MV-4-11 (cell line): ENCODE data around the gene RAE1.

Source experiments
- DNase-seq: peaks from one replicate; lab custom pipeline; 2025; lab: John Stamatoyannopoulos, UW

Gene RAE1

DNA sequence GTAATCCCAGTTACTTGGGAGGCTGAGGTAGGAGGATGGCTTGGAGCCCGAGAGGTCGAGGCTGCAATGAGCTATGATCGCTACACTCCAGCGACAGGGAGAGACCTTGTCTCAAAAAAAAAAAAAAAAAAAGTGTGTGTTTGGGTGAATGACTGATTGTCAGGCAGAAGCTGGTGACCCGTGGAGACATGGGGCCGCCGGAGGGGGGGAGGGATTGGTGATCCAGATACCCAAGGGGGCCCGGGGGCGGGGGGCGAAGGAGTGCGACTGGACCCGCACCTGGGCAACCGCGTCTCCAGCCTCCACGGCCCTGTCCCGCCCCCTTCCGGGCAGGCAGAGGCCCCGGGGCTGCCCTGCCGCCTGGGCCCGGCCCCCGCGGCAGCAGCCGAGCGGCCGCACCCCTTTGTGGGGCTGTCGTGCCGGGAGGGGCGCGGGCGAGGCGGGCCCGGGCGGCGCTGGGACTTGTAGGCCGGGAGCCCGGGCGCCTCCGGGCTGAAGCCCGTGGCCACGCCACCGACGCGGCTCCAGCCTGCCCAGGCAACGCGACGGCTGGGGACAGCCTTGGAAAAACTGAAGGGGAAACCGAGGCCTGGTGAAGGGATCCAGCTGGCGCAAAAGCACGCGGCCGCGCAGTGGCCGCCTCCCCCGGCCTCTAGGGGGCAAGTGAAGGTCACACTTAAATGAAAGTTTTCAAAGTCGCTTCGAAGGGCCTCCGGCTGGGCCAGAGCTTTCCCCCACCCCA lies 38.1 kb downstream of the RAE1 start:
- peak; percentile 28 for DNase-seq

DNA sequence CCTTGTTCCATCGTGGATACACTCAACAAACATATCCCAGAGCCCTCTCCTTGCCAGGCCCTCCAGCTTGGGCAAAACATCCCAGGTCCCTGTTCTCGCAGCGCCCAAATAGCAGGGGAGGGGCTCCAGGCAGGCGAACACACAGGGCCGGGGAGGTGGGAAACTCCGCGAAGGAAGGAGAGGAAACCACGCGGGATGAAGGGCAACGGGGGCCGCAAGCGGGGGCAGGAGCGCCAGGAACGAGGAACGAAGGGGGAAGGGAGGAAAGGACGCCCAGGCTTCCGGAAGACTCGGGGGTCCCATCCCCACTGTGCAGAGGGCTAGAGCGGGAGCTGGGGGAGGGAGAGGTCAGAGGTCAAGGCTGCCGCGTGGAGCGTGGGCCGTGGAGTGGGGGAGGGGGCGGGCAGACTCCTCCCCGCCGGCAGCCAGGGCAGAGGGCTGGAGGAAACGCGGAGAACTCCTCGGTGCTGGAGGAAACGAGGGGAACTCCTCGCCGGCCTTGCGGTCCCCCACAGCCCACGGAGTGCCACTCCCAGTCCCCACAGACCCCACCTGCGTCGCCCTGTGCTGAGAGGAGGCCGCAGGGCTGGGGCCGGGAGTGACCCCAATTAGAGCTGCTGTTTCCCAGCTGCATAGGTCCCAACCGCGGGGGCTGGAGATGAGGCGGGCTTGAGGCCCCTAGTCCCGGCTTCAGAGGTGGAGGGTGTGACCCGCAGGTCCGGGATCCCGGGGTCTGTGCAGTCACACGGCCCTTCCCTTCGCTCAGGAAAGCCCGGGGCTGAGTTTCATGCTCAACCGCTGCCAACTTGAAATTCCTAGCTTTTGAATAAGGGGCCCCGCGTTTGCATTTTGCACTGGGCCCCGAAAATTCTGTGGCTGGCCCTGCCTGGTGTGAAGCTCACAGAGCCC lies 38.9 kb downstream of the RAE1 start:
- DNase-seq: peak; percentile 11

DNA sequence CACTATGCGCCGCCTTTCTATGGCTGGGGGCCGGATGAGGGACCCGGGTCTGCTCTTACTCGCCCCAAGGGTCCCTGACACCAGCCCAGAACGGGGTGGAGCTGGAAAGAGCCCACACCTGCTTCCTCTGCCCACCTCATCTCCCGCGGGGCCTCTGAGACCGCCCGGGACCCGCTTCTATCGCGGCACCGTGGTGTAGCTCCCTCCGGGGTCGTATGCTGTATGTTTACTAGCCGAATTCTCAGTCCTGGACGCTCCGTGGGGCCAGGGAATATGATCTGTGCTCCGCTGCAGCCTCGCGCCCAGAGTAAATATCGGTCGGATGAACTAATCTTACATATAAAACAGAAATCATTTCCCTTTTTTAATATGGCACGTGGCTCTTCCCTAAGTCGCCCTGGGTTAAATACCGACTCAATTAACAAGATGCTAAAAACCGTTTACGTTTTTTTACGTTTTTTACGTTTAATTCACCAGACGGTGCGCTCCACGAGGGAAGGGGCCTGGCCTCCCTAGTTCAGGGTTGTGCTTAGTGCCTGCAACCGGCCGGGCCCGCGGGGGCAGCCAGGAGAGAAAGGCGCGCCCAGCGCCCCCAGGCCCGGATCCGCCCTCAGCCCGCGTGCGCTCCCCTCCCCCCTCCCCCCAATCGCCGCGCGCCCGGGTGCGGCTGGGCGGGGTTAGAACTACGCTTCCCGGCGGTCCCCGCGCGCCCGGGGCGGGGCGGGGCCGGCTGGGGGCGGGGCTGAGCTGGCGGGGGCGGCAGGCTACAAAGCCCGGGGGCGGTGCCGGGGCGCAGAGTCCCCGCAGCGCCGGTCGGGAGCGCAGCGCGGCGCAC lies 39.8 kb downstream of the RAE1 start, which contains the start of gene RBM38:
RBM38 (plus strand) TSS at position 793 of the 835 bp plus-strand sequence. CDS start 186 bp downstream, outside the sequence.
- DNase-seq: peak; percentile 27

DNA sequence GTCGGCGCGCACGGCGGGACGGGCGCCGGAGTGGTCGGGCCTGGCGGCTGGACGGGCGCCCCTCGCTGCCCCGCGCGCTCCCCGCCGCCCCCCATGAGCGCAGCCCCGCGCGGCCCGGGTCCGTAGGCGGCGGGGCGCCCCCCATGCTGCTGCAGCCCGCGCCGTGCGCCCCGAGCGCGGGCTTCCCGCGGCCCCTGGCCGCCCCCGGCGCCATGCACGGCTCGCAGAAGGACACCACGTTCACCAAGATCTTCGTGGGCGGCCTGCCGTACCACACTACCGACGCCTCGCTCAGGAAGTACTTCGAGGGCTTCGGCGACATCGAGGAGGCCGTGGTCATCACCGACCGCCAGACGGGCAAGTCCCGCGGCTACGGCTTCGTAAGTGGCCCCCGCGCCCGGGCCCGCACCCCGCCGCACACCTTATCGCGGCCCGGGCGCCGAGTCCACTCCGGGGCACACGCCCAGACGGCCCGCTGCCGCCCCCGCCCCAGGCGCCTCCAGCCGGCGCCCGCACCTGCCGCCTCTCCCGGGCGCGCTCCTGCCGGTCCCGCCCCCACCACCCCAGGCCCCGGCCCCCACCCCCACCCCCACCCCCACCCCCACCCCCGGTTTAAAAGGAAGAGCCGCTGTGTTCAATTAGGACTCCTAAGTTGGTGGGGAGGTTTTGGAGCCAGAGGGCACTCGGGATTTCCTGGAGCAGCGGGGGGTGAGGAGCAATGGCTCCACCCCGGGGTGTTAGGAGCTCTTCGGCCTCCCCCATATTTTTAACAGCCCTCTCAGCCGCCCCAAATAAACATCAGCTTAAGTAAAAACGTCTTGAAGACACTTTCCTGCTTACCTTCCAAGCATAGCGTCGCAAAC lies 40.6 kb downstream of the RAE1 start:
- DNase-seq: no peak

DNA sequence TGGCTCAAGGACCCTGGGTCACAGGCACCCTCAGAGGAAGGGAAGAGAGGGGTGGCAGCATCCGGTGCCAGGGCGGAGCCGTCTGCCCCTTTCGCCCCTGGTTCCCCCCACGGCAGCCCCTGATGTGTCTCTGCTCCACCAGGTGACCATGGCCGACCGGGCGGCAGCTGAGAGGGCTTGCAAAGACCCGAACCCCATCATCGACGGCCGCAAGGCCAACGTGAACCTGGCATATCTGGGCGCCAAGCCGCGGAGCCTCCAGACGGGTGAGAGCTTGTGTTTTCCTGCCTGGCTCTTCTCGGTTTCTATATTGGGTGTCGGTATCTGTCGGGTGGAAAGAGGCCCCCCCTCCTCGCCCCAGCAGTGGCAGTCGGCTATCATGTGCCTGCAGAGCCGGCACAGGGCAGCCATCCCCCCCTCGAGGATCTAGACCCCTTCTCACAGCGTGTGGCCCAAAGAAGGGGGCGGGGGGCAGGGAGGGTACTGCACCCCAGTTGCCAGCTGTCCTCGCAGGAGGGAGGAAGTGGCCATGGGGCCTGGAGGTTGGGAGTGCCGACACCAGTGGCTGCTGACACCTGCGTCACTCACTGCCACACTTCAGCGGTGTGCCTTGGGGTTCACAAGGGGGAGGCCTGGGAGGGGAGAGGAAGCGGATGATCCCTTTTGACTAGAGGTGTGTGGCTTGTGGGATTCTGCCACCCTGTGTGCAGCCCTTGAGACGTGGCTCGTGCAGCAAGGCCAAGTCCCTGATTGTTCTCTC lies 41.6 kb downstream of the RAE1 start:
- peak; percentile 32 for DNase-seq

DNA sequence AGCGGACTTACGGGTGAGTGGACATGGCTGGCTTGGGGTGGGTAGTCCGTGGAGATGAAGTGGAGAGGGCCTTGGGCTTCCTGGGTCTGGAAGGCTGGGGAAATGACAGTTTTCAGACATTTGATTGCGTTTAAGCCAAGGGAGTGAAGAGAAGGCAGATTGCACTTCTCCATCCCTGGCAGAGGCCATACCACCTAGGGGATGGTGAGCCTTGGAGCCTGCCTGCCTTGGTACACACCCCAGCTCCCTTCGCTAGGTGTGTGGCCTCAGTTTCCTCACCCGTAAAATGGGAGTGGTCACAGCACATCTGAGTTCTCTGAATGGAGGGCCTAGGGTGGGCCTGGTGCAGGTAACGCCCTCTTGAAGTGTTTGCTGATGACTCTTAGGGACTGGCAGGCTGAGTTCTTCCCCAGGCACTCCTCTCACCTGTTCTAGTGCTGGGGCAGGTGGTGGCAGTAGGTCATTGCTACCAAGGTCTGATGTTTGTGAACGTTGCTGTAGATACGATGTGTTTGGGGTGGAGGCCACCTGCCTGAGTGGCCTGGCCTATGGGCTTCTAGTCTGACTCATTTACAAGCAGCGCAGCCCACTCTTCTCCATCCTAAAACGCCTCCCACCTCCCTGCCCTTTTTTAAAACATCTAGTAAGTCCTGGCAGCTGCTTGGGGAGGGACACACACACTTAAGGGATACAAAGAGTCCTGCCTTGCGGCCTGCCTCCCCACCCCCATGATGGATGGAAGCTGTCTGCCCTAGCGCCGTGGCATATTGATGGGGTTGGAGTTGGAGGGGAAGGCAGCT lies 42.5 kb downstream of the RAE1 start:
- DNase-seq: no peak

DNA sequence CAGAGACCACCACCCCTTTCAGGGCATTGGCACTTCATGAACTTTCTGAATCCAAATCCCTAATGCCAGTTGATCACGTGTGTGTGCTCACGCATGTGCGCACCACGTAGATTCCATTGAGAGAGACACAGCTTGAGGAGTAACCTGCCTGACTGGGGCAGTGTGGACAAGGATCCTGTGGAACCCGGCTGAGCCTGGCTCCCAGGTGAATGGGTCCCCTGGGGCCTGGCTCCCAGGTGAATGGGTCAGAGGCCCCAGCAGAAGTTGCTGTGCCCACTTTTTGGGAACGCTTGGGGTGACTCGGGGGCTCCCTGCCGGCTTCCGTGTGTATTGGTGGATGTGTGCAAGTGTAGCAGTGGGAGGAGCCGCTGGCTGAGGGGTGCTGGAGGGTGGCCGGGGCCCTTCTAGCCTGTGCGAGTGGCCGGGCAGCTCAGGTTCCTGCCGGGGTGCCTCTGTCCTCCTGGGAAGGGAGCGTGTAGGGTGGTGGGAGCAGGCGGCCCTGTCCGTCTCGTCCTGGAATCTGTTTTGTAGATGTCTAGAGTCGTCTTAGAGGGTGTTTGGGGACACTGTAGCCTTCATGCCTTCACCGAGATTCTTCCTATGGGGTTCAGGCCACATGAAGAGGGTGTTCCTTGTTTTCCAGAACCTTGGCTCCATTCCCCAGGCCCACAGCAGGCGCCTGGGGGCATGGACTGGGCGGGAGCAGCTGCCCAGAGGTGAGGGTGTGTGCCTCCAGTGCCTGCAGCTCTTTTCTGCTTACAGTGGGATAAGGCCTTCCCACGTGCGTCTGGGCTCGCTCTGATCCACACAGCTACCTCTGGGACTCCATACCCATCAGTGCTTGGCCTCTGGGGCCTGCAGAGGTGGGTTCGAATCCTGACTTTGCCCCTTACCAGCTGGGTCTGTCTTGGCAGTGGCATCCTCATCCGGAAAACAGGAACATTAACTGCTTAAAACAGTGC lies 43.3 kb downstream of the RAE1 start:
- no peak for DNase-seq

DNA sequence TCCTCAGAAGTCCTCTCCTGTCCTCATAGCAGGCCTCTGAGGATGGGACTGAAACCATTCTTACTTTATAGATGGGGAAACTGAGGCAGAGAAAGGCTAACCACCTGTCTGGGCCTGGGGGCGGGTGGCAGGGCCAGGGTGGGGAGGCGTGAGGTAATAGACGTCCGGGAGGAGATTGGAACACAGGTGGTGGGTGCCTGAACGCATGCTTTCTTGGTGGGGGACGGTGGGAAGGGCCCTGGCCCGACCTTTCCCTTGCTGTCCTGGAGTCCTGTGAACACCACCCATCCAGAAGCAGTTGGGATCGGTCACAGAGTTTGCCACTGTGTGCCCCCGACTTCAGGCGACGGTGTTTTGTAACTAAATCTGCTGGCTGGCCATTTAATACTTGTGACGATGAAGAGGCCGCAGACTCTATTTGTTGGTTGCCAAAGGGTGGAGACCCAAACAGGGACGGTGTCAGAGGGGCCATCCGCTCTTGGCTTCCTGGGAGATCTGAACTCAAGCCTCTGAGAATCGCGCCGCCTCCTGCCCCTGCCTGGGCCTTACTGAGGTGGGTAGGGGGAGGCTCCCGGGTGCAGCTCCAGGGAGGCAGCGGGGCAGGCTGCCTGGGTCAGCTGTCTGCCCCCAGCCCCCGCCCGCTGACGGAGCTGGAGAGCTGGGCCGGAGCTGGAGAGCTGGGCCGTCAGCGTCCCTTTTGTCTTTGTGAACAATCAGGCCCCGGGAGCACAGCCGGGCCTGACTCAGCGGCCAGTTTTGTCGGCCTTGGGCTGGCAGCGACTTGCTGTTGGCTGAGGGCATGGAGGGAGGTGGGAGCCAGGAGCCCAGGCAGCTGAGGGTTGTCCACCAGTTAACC lies 44.3 kb downstream of the RAE1 start:
- no peak for DNase-seq

DNA sequence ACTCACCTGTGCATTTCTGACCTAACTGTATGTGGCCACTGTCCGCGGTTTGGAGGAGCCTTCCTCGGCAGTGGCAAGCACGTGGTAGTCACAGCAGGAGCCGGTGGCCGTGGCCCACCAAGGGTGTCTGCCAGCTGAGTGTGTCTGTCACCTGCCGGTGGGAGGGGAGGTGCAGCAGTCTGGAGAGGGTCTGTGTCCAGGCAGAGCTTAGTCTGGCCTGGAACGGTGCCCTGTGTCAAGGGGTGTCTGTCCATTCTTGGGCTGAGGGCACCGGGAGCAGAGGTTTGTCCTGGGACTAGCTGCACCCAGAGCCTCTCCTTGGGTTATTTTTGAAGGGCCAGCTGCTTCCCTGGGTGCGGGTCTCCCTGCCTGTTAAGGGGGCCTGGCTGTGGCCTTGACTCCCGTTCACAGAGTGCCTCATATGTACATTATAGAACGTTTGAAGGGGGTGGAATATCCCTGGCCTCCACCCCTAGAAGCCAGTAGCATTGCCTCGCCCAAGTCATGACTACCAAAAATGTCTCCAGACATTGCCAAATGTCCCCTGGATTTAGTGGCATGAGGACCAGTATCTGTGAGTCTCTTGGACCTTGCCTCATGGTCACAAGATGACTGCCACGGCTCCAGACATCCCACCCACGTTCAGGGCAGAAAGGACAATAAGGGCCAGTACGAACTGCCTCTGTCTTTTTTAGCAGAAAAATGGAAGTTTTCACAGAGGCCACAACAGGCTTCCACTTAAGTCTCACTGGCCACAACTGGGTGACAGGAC lies 45.3 kb downstream of the RAE1 start:
- DNase-seq: no peak

DNA sequence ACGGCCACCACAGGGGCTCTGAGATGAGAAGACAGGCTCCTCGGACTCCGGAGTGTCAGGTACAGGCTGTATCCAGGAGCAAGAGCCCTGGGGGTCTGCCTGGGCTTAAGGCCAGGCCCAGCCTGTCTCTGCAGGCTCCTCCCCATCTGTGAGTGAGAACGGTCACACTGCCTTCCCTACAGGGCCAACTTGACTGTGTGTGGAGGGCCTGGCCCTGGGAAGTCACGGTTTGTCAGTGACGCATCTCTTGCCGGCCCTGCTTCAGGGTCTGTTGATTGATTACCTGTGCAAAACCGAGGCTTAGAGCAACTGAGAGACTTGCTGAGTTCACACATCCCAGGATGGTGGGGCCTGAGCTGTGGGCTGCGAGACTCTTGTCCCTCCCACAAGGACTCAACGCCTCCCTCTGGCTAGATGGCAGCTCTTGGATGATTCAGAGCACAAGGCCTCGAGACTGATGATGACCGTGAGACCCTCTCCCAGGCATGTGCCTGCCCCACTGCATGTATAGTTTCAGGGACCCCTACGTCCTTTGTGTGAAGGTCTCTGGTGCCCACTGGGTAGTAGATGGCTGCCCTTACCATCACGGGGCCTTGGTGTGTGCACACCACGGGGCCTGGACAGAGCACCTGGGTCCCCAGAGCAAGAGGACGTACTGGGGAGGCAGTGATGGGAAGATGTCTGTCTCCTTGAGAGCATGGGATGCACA lies 46.1 kb downstream of the RAE1 start:
- DNase-seq: no peak

DNA sequence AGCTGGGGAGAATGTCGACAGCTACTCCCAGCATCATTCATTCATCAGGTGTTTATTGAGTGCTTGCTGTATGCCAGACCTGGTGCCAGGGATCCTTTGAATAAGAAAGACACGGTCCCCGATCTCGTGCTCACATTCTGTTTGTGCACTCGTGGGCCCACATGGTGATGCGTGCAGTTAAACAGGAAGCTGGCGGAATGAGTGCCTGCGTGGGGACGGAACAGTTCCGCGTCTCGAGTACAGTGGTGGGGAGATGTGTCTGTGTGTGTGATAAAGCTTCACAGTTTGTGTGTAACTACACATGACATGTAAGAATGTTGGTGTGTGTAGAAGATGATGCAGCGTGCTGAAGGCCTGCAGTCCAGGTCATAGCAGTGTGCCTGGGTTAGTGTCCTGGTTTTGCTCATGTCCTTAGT lies 46.6 kb downstream of the RAE1 start:
- peak; percentile 20 for DNase-seq

DNA sequence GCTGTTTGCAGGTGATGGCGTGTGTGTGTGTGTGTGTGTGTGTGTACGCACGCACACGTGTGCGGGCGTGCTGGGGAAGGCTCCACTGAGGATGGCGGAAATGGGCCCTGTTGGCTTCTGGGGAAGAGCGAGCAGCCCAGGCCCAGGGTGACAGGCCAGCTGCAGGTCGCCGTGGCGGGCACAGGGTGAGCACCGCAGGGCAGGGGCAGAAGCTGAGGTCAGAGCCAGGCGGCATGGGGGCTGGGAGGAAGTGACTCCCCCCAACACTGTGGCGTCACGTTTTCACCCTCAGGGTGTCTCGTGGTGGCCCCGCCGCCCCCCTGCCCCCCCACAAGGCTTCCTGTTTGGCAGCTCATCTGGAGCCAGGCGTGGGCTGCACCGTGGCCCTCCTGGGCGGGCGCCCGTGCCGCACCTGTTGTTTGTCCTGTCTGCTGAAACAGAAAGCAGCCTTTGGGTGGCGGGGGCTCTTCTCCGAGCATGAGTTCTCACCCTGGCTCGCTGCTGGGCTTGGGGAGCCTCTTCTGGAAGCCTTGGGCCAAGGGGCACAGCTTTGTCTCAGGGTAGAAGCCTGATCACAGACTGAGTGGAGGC lies 47.3 kb downstream of the RAE1 start:
- DNase-seq: peak; percentile 25

DNA sequence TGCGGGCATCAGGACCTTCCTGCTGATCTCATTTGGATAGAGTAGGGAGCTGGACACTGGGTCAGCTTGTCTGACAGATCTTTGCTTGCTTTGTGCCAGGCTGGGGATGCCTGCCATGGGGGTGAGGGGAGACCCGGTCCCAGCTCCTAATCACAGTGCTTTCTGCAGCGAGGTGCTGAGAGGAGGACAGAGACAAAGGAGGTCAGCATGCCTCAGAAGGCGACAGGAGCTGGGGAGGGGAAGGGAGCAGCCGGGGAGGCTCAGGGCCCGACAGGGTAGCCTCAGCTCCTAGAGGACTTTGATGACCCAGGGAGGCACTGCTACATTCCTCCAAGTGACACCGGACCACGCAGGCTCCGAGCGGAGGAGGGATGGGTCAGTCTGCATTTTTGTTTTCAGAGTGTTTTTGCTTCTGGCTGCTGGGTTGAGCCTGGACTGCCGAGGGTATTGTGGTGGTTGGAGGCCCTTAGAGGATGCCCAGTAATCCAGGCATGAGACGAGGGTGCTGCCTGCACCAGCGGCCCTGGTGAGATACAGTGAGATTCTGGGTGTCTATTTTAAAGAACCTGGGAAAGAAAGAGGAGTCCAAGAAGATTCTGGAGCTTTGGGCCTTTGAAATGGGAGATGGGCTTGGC lies 48.0 kb downstream of the RAE1 start:
- DNase-seq: no peak

DNA sequence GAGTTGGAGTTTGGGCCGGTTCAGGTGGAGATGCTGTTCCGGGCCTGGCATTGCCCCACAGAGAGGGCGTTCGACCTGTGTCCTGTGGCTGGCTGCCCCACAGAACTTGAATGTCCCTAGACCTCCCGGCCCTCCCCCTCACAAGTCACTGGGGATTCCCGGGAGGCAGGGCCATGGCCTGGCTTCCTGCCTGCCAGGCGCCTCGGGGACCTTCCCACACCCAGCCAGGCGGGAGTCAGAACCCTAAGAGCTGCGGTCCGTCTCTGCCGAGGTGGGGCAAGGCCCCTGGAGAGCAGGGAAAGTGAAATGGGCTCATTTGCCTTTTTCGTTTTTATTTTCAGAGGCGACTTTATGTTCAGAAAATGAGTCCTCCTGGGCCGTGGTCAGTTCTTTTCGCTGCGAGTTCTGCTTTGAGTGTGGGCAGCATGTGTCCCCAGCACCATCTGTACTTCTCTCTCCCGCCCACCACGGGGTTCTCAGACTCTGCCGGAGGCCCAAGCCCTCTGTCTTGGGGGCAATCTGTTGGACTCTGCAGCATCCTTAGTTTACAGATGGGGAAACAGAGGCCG lies 48.6 kb downstream of the RAE1 start:
- no peak for DNase-seq

DNA sequence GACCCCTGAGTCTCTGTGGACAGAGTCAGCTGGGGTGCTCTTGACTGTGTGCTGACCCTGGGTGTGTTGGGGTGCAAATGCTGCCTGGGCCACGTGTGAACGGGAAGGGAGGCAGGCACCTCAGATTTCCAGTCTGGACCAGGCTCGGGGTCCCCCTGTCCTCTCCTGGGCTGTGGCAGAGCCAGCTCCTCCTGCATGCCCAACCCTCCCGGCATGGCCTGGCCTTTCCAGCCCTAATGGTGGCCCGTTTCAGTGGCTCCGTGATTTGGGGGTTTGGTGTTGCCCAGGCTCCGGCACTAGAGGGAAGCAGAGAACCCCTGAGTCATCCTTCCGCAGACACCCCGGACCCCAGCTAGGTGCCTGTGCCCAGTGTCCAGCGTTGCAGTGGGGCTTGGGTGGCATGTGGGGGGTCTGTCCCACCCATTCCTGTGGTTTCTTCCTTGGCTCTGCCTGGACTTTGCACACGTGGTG lies 49.2 kb downstream of the RAE1 start:
- no peak for DNase-seq
